GM19395 (cell line): ENCODE measurements around the gene BTRC.

ENCODE experiments used
- ATAC-seq: cut with Tn5 transposase; IDR thresholded peaks from one replicate; pipeline ENCODE4 v1.9.1; 2021; ENCODE audit warnings: mild to moderate bottlenecking, moderate library complexity; ENCODE audit not compliant: unreplicated experiment

Gene BTRC

DNA sequence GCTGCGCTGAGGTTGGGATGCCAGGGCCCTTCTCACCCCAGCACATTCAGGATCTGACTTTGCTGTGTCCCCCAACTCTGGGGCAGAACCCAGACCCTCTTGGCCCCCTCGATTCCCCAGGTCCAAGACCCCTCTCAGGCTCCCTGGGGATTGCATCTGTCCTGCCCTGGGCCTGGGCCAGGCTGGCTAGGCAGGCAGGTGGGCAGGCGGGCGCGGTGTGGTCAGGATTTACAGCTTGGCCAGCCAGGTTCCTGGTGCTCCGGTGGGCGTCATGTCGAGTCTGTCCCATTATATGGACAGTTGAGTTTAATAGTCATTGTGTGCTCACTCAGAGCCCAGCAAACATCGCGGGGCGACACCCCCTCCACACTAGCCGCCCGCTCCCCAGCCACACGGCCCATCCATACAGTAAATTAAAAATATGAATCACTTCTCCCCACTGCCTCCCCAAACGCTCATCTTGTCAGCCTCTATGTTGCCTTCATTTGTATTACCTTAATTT lies 210.6 kb downstream of the BTRC start:
- no peak for ATAC-seq

DNA sequence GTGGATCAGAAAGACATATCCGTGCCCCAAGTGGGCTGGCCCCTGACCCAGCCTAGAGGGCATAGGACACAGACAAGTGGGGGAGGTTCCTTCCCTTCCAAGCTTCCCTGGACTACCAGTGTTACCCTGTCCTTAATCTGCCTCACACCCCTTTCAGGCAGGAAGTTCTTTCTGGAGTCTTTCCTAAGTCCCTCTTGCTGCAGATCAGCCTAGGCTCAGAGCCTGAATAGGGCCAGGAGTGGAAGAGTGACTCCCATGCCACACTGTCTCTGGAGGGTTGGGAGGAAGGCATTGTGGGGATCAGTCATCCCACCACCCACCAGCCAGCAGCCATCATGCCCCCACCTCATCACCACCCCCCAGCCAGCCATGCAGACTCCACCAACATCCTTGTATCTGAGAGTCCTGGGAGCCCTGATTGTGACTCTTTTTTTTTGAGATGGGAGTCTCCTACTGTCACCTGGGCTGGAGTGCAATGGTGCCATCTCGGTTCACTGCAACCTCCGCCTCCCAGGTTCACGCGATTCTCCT lies 211.5 kb downstream of the BTRC start:
- ATAC-seq = no peak

DNA sequence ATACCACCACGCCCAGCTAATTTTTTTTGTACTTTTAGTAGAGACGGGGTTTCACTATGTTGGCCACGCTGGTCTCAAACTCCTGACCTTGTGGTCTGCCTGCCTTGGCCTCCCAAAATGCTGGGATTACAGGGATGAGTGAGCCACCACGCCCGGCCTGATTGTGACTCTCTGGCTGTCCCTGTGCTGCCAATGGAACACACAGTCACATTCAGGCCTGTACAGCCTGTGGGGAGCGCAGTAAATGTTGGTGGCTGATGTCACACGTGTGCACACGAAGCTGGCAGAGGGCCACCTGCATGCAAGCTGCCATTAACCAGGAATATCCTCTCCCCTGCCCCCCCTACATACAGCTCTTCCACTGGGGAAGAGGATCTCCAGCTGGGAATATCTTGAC lies 212.0 kb downstream of the BTRC start:
- no peak for ATAC-seq

DNA sequence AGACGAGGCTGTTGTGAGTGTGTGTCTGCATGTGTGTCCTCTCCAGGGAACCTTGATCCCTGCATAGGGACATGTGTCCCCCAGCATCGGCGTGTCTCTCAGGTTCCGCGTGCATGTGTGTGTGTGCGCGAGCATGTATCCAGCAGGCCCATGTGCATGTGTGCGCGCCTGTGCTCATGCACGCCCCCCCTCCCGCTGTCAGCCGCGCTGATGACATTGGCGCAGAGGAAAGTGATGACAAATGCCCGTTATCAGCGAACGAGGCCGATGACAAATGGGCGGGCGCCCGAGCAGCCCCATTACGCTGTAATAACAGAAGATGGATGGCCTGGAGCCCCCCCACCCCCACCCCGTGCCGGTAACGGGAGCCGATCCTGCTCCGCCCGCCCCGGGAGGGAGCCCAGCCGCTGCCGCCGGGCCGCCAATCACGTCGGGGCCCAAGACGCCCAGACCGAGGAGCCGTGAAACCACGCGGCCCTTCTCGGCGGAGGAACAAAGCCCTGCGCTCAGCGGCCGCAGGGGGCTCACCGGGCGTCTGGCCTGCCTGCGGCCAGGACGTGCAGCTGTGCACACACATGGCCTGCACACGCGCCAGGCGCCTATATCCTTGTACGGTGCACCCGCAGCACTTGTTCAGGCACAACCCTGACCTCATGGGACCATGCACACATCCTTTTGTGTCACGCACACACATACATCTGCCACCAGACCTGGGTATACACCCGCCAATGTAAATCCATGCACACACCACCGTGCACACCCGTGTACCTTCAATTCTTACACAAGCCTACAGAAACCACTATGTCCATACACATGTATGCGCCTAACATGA lies 212.6 kb downstream of the BTRC start:
- ATAC-seq = no peak

DNA sequence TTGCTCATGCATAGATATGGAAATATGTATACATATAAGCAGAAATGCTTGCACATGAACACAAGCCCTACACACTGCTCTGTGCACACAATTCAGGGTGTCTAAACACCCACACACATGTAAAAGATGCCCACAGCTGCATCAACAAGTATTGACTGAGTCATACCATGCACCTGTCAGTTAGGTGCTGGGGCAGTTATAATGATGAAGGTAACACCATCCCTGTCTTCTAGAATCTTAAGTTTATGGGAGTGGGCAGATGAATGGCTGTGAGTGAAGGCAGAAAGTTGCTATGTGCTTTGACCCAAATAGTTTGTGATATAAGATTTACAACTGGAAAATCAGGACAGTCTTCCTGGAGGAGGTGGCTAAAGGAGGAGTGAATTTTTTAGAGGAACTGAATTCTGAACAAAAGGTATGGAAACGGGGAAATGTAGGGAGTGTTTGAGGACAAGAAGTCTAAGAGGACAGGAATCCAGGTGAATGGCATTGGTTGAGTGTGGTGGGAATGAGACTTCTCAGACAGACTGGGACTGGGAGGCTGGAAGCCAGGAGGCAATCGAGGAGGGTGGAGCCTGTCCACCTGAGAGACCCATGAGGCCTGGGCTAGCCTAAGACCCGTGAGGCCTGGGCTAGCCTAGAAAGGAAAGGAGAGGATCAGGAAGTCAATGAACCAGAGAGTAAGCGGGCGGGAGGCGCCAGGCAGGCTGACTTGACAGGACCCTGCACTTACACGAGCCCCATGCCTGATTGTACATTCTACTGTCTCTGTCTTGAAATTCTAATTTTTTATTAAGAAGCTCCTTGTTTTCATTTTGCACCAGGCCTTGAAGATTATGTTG lies 213.4 kb downstream of the BTRC start:
- ATAC-seq = no peak

DNA sequence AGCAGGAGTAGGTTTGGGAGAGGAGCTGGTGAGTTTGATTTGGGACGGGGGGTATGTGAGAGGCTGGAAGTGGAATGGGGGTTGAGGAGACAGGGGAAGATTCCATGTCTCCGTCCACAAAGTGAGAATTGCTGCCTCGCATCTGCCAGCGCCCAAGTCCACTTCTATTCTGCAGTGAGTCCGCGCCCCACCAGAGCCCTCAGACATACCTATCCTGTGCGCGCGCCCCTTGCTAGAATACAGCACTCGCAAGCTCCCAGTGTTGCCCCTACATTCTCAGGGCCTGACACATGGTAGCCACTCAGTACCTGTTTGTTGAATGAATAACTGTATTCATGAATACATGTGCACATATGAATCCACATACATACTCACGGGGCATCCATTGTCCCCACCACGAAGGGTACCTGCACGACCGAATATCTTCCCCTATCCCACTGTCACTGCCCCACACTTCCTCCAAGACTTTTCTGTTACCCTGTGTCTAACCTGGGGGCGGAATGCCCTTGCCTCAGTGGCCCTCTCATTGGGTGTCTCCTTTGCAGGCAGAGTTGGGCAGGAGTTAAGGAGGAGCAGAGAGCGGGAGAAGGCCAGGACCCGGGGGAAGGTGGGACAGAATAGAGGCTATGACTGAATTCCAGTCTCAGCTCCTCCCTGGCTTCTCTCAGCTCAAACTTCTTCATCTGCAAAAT lies 214.2 kb downstream of the BTRC start:
- ATAC-seq = no peak

DNA sequence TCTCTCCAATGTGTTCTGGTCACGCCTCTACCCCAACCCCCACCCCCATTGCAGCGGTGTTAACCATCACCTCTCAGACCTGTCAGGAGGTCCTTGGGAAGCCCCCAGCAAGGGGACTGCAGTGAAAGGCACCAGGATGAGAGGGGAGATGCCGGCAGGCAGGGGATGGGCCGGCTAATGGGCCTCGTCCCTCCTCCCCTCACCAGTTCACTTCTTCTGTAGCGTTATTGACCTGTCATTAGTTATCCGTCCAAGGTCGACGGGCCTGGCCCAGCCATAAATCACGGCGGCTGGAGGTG lies 215.3 kb downstream of the BTRC start:
- ATAC-seq = no peak

DNA sequence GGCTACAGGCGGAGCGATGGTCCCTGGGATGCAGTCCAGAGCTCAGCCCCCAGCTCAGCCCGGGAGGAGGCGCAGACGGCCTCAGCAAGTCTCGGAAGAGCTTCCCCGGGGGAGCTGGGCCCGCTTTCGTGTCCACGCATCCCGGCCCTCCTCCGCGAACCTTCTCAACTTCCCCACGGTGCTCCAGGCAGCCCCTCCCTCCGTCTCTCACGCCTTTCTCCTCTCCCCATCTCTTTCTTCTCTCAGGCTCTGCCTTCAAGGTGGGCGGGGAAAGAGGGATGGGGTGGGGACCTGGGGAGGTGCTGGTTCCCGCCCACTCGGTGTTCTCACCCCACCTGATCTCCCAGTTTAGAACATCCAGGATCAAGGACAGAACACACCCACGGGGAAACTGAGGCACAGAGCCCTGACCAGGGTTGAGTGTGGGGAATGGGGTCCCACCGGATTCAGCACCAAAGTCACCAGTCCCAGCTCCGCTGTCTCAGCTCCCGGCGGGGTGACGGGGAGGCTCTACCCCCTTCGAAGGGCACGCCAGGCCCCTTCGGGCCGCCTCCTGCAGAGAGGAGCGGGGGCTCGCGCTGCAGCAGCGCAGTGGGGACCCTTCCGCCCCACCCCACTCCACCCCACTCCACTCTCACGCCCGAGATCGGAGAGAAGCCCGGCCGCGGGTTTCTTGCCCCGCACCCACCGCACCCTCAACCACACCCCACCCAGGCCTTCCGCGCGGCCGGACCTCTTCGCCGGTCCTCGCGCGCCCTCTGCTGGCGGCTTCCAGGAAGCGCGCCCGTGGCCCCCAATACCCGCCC lies 215.9 kb downstream of the BTRC start:
- ATAC-seq = peak; percentile 81

DNA sequence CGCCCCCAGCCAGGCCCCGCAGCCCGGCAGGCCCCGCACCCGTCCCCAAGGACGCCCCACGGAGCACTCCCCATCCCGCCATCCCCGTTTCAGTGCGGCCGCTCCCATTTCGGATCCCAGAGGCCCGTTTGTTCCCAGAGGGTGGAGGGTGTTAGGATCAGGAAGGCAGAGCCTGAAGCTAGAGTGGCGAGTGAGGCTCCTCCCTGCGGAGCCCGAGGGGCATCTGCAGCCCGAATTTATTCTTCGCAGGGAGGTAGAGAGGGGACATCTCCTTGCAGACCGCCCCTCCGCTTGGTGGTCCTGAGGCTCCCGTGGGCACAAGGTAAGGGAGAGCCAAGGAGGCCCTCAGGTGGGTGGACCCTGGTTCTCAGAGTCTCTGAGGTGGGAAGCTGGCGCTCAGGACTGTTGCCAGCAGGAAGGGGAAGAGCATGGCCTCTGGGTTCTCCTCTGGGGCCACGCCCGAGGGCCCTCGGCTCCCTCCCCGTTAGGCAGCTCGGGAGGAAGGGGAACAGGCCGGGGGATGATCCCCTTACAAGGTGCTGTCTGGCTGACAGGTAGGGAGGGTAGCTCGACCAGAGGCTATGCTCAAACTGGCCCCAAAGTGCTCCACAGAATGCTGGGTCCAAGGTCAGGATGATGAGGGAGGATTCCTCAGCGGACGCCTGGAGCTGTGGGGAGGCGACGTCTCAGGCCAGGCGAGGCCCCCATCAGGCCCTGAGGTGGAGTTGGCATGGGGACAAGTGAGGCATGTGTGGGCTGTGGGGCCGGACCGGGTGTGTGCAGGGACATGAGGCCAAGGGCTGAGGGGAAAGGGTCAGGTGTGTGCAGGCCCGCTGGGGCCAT lies 216.7 kb downstream of the BTRC start:
- ATAC-seq = peak; percentile 10

DNA sequence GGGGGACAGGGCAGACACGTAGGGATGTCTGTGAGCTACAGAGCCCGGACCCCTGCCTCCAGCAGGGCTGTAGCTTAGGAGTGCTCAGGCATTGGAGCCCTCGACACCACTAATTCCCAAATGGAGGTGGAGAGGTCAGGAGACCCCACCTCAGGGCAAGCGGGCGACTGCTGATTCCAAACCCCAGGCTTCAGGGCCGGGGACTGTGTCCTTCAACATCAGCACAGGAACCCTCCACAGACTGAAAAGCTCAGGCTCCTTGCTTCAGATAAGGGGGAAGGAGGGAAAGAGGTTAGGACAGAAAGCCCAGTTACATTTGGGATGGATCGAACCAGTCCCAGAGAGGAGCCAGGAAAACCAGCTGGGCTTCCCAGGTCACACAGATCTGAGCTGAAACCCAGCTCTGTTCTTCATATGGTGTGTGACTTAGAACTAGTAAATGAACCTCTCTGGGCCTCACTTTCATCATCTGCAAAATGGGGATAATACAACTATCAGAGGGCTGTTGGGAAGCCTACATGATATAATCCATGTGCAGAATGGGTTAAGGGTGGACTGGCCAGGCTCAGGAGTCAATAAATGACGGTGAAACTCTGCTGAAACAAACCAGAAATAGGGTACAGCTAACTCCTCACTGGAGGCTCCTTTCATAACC lies 217.4 kb downstream of the BTRC start:
- ATAC-seq = no peak

DNA sequence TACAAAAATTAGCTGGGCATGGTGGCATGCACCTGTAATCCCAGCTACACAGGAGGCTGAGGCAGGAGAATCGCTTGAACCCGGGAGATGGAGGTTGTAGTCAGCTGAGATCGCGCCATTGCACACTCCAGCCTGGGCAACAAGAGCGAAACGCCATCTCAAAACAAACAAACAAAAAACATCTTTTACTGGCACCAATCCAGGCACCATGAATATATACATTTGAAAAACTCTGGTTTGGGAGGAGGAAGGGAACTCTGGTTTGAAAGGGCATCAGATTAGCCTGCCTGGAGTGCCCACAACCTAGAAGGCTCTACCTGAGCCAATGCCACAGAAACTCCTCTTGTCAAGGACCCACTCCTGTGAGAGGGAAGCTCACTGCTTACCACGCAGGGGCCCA lies 218.2 kb downstream of the BTRC start:
- ATAC-seq = no peak

DNA sequence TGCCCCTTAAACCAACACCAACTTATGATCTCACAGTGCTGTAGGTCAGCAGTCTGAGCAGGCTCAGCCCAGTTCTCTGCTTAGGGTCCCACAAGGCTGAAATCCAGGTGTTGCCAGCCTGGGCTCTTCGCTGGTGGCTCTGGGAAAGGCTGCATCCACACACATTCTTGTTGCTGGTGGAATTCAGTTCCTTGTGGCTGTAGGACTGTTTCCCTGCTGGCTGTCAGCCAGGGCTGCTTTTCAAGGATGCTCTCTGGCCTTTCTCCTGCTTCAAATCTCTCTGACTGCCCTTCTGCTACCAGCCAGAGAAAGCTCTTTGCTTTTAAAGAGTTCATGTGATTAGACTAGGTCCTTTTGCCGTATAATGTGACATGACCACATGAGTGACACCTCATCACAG lies 218.8 kb downstream of the BTRC start:
- ATAC-seq = no peak

DNA sequence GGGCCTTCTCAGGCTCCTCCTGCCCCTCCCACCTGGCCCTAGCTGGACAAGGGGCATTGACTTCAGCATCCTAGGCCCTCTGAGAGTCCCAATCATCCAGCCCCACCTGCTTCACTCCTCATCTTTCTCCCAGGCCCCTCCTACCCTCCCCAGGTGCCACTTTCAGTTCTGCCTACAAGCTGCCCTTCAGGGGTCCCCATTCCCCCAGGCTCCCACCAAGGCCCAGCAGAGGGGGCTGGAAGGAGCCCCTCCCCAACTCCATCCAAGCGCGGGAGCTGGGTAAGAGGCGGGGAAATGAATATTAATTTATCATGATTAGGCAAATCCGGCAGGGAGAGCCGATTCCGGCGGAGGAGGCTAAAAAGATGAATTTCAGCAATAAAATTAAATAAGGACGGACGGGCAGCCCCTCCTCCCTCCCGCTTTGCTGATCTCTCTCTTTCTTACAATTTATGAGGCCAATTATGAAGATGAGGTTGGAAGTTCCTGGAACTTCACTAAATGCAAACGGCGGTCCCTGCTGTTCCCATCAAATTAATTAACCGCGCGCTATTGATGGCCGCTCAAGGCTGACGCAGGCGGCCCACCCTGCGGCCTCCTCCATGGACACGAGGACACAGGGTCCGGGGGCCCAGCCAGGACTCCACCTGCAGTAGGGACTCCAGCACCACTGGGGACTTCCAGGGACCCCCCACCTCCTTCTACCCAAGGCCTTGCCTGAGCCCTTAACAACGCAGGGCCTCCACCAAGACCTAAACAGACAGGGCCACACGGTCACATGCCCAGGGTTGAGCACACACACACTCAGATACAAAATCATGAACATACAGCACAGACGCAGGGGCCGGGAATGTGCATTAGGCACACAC lies 220.2 kb downstream of the BTRC start:
- ATAC-seq = no peak

DNA sequence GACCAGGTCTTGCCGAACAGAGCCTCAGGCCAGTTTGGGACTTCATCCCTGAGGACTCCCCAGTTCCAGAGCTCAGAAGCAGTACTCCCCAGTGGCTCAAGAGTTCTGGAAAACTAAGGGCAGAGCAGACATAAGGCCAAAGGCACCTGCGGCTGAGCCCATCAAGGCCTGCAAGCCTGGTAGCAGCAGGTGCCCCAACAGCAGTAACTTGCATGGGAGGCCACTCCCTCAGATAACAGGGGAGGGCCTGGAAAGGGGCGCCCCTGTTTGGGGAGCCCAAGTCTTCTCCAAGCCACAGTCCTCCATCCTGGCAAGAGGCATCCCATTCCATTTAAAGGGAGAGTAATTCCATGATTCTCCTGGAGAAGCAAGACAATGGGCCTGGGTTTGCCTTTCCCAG lies 221.1 kb downstream of the BTRC start:
- no peak for ATAC-seq

DNA sequence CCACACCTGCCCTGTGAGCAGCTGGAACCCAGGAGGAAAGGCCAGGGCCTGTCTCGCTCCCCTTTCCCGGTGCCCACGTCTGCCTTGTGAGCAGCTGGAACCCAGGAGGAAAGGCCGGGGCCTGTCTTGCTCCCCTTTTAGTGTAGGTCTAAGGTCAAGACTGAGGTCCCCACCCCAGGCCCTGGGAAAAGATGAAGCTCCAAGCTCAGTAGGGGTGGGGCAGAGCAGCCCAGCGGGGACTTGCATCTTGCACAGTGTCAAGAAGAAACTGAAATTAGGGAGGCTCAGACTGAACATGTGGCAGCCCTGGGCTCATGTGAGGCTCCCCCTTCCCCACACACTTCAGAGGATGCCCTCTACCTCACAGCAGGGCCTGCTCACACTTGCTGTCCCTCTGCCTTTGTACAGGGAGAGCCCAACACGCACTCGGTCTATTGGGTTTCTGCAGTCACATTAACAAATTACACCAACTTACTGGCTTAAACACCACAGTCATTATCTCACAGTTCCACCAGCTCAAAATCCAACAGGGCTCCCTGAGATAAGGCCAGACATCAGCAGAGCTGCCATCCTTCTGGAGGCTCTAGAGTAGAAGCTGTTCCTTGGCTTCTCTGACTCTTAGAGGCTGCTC lies 221.7 kb downstream of the BTRC start:
- no peak for ATAC-seq

DNA sequence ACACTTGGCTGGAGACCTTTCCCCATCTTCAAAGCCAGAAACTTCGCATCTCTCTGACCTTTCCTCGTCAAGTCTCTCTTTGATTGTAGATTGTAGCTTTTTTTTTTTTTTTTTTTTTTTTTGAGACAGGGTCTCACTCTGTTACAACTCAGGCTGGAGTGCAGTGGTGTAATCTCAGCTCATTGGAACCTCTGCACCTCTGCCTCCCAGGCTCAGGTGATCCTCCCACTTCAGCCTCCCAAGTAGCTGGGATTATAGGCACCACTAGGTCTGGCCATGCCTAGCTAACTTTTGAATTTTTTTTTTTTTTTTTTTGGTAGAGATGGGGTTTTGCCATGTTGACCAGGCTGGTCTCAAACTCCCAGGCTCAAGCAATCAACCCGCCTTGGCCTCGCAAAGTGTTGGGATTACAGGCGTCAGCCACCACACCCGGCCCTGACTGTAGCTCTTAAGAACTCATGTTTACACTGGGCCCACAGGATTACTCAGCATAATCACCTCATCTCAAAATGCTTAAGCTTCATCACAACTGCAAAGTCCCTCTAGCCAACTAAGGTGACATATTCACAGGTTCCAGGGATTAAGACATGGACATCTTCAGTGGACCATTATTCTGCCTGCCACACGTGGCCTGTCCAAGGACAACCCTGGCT lies 222.4 kb downstream of the BTRC start:
- no peak for ATAC-seq
